HUES64 (cell line): ENCODE results near the gene C5orf46.

Experiments used
- H3K27ac ChIP-seq: 2 replicates; pipeline ENCODE4 v1.7.0; 2013; ENCODE audit warnings: low read depth, low read length, inconsistent platforms
- H3K27me3 ChIP-seq: 2 replicates; pipeline ENCODE4 v1.6.1; 2013; ENCODE audit warnings: mild to moderate bottlenecking, low read length; ENCODE audit not compliant: insufficient read depth
- H3K36me3 ChIP-seq: 2 replicates; pipeline ENCODE4 v1.6.1; 2013; ENCODE audit warnings: mild to moderate bottlenecking, low read length; ENCODE audit not compliant: insufficient read depth
- H3K4me1 ChIP-seq: 2 replicates; pipeline ENCODE4 v1.6.1; 2013; ENCODE audit warnings: mild to moderate bottlenecking, low read length, moderate library complexity; ENCODE audit not compliant: insufficient read depth
- H3K4me3 ChIP-seq: 2 replicates; pipeline ENCODE4 v1.5.1; 2013; ENCODE audit warnings: mild to moderate bottlenecking, low read length, moderate library complexity
- H3K9ac ChIP-seq: 2 replicates; pipeline ENCODE4 v1.6.1; 2013; ENCODE audit warnings: mild to moderate bottlenecking, low read depth, low read length
- H3K9me3 ChIP-seq: 2 replicates; pipeline ENCODE4 v1.6.1; 2013; ENCODE audit warnings: low read depth, low read length; ENCODE audit not compliant: insufficient read depth
- WGBS: fragments of 150-250, 120-280 bp; methylation state at CpG from one replicate; pipeline ENCODE4 v1.1.7; 2013; ENCODE audit warnings: missing lambda C conversion rate; 5-methylcytosine and 5-hydroxymethylcytosine counted together

The C5orf46 gene

DNA sequence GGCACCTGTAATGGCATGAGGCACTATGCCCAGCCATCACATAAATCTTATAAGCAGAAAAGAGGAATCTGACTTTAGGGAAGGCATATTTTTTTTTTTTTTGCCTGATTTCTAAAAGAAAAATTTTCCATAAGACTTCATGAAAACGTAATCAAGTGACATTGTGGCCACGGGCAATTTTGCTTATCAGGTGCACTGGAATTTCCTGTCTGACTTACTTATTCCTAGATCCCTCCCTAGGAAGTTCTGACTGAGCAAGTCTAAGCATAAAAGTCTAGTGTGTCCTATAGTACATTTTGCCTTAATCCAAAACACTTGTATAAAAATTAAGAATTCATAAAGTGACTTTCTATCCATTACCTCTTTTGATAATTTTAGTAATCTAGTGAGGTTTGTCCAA, 12.5 kb downstream of the C5orf46 start:
- Histone ChIP-seq H3K9me3 (no peaks in the 10 kb centered on the region), H3K27ac (no peak overlapping the region), H3K4me3 (no peak overlapping the region), H3K4me1 (0 out of 2 replicates have a peak, but pooled peaks cover 7% of the 10 kb centered on the region), H3K27me3 (no peaks in the 10 kb centered on the region), H3K9ac (no peak overlapping the region), H3K36me3 (no peaks in the 10 kb centered on the region)
- 89% methylated on average over 2 of the region's 2 CpGs for WGBS

- H3K4me3 ChIP-seq, result no peak overlapping the region
- H3K9me3 ChIP-seq, result no peaks in the 10 kb centered on the region
- H3K27ac ChIP-seq, result no peak overlapping the region
- WGBS, result 82% methylated on average over 2 of the region's 3 CpGs
- 0 out of 2 replicates have a peak, but pooled peaks cover 7% of the 10 kb centered on the region for H3K4me1 ChIP-seq
- H3K27me3 ChIP-seq, result no peaks in the 10 kb centered on the region
- no peaks in the 10 kb centered on the region for H3K36me3 ChIP-seq
- no peak overlapping the region for H3K9ac ChIP-seq
These were observed 13.5 kb downstream of the C5orf46 start for GRCh38 chr5:147892696-147893296.

DNA sequence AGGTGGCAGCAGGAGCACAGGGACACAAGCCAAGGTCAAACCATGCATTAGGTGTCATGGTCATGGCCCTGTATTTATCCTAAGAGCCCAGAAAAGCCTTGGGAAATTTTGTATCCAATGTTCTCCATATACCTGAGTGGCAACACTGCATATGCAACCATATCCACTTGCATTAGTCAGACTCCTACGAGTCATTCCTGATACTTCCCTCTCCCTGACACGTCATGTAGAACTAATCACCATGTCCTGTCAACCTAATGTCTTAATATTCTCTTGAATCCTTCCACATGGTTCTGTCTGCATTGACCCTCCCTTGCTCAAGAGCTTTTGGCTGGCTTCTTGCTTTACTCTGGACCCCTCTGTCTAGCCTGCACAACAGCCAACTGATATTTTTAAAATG, 18.4 kb downstream of the C5orf46 start:
- H3K27me3 ChIP-seq, result no peaks in the 10 kb centered on the region
- H3K27ac ChIP-seq, result no peak overlapping the region
- no peaks in the 10 kb centered on the region for H3K9me3 ChIP-seq
- H3K9ac ChIP-seq, result no peak overlapping the region
- 89% methylated on average over 2 of the region's 2 CpGs for WGBS
- no peak overlapping the region for H3K4me3 ChIP-seq
- no peaks in the 10 kb centered on the region for H3K36me3 ChIP-seq
- peaks cover 11% of the 10 kb centered on the region for H3K4me1 ChIP-seq

GRCh38 chr5:147887026-147887627, 19.2 kb downstream of the C5orf46 start:
- WGBS, result 33% methylated on average over 2 of the region's 3 CpGs
- no peaks in the 10 kb centered on the region for H3K9me3 ChIP-seq
- H3K9ac ChIP-seq, result no peak overlapping the region
- H3K4me3 ChIP-seq, result no peak overlapping the region
- no peak overlapping the region for H3K27ac ChIP-seq
- peaks cover 8% of the 10 kb centered on the region for H3K4me1 ChIP-seq
- H3K27me3 ChIP-seq, result no peaks in the 10 kb centered on the region
- H3K36me3 ChIP-seq, result no peaks in the 10 kb centered on the region

DNA sequence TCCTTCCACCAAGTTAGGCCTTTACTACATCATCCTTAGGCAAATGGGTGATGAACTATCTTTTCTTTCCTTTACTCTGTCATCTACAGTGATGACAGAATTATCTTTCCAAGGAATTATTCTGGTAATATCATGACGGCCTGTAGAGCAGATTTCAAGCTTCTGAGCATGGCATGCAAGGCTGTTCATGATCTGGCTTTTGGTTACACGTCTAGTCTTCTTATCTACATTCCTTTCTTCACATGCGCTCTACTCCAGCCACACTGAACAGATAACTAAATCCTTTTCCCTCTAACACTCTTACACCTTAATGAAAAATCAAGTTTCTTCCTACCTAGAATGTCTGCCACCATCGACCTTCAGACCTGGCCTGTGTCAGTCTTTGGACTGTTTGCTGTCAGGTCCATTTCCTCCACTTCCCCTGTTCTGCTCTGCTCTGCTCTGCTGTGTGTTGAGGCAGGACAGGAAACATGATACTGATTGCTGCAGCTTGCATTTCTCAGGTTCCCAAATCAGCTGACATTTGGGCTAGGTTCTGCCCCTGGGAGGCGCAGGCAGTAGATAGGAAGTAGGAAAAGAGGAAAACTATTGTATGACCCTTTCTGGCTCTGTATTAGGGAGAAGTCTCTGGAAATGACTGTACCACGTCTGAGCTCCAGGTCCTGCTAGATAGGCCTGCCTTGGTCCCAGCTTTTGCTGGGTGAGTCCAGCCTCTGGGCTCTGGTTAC, 23.6 kb downstream of the C5orf46 start:
- H3K27me3 ChIP-seq, result no peaks in the 10 kb centered on the region
- no peaks in the 10 kb centered on the region for H3K9me3 ChIP-seq
- WGBS, result 83% methylated on average over 6 of the region's 6 CpGs
- peaks cover 14% of the 10 kb centered on the region for H3K4me1 ChIP-seq
- H3K4me3 ChIP-seq, result no peak overlapping the region
- H3K27ac ChIP-seq, result peak overlapping the region; percentile 24
- peaks cover 7% of the 10 kb centered on the region; the same call in 1 of the 2 replicates for H3K36me3 ChIP-seq
- no peak overlapping the region for H3K9ac ChIP-seq

DNA sequence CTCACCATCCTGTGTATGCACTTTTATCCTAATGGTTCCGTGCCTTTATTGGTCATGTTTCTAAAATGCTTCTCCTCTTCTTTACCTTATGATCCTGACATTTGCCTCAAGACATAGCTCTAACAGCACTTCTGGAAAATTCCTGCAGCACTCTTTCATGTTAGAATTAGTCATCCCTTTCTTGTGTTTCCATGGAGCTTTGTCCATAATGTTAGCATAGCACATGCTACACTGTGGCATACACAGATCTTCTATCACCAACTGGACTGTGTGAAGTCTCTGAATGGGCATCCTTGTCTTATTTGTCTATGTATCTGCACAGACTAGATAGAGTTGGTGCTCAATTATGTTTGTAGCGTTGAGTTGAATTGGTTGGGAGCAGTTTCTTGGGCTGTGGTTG, 25.9 kb downstream of the C5orf46 start:
- H3K27me3 ChIP-seq, result no peaks in the 10 kb centered on the region
- H3K9ac ChIP-seq, result no peak overlapping the region
- no peaks in the 10 kb centered on the region for H3K9me3 ChIP-seq
- peaks cover 33% of the 10 kb centered on the region for H3K4me1 ChIP-seq
- 94% methylated on average over 2 of the region's 2 CpGs for WGBS
- peaks cover 7% of the 10 kb centered on the region; the same call in 1 of the 2 replicates for H3K36me3 ChIP-seq
- H3K4me3 ChIP-seq, result no peak overlapping the region
- H3K27ac ChIP-seq, result no peak overlapping the region

GRCh38 chr5:147879784-147880183, 26.6 kb downstream of the C5orf46 start:
- no peak overlapping the region for H3K9ac ChIP-seq
- peaks cover 7% of the 10 kb centered on the region; the same call in 1 of the 2 replicates for H3K36me3 ChIP-seq
- 99% methylated on average over 3 of the region's 3 CpGs for WGBS

DNA sequence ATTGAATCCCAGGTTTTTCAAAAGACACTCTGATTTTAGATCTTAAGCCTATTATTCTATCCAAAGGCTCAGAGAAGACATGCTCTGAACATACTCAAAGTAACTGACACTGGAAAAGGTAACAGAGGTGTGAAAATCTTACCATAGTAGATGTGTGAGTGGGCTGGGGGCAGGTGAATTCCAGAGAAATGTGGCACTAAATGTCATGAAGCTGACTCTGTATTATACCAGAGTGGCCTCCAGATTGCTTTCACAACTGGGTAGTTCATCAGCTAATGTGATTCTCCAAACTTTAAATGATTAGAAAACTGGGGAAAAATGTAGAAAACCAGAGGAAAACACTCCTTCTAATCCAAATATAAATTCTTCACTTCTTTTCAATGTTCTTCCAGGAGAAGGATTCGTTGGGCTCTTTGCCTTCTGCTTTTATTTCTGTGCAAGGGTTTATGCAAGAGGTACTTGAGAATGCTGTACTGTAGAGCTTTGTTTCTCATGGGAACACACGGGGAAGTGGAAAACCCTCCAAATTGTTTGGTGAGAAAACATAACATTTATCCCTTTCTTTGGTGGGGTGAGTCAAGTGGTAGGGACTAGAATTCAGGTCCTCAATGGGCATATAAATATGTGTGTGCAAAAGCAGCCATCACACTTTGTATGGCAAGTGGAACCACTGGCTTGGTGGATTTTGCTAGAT, 28.1 kb downstream of the C5orf46 start, which contains the start of gene SCGB3A2:
TSS of gene SCGB3A2 (plus strand) at position 646 of the 694 bp plus-strand sequence. CDS start 93 bp downstream, outside the sequence.
- Histone ChIP-seq H3K9ac (no peak within 1 kb of the TSS), H3K27ac (no peak within 1 kb of the TSS; the same call in 1 of the 2 replicates), H3K36me3 (peaks cover 7% of the 10 kb centered on the region; the same call in 1 of the 2 replicates), H3K4me3 (no peak within 1 kb of the TSS), H3K27me3 (no peaks in the 10 kb centered on the region), H3K9me3 (no peaks in the 10 kb centered on the region), H3K4me1 (peaks cover 43% of the 10 kb centered on the region)
- 92% methylated on average over 1 of the region's 2 CpGs for WGBS

More at GRCh38 chr5:147879784-147880183, 26.6 kb downstream of the C5orf46 start:
- Histone ChIP-seq H3K9me3 (no peaks in the 10 kb centered on the region), H3K27ac (no peak overlapping the region), H3K4me3 (no peak overlapping the region), H3K27me3 (no peaks in the 10 kb centered on the region), H3K4me1 (peaks cover 39% of the 10 kb centered on the region)

- peak overlapping the region; percentile 98 for H3K27ac ChIP-seq
- 74% methylated on average over 2 of the region's 2 CpGs for WGBS
- peaks cover 37% of the 10 kb centered on the region for H3K4me1 ChIP-seq
- H3K36me3 ChIP-seq, result peaks cover 9% of the 10 kb centered on the region
- H3K27me3 ChIP-seq, result peaks cover 8% of the 10 kb centered on the region; the same call in 1 of the 2 replicates
- H3K9me3 ChIP-seq, result no peaks in the 10 kb centered on the region
- no peak overlapping the region for H3K4me3 ChIP-seq
- no peak overlapping the region for H3K9ac ChIP-seq
These were observed 29.7 kb downstream of the C5orf46 start for GRCh38 chr5:147876626-147877025.

- Histone ChIP-seq H3K36me3 (peaks cover 11% of the 10 kb centered on the region), H3K9me3 (no peaks in the 10 kb centered on the region), H3K27ac (peak overlapping the region; percentile 98), H3K4me1 (peaks cover 37% of the 10 kb centered on the region), H3K27me3 (peaks cover 8% of the 10 kb centered on the region; the same call in 1 of the 2 replicates), H3K4me3 (no peak overlapping the region), H3K9ac (no peak overlapping the region)
These were observed 30.2 kb downstream of the C5orf46 start for GRCh38 chr5:147876141-147876540.
